GM12878 (cell line): ENCODE results near the gene TIMM10. TPM values are rescaled to one million over a fixed set of nuclear protein-coding genes. Genes with fewer than 3 reads are reported as not detected.
A peak's percentile ranks its signal among the peaks of the same experiment; 100 is the strongest.

Source experiments
- ATAC-seq: fragments of 200-7000 bp; cut with Tn5 transposase; 3 replicates; pipeline ENCODE4 v1.9.1; 2020; ENCODE audit warnings: mild to moderate bottlenecking, moderate library complexity
- Bru-seq: library from RNA; stranded (reverse); fragments of 400-500 nt; gene quantifications from one replicate; lab custom pipeline; 2021; lab: Mats Ljungman, UMichigan
- BruChase-seq, 2 experiments: library from RNA; stranded (reverse); fragments of 400-500 nt; gene quantifications; one replicate each; lab custom pipeline; 2021; lab: Mats Ljungman, UMichigan
- BruUV-seq: library from RNA; stranded (reverse); fragments of 400-500 nt; replicated peaks from 2 replicates; lab custom pipeline; 2021; lab: Mats Ljungman, UMichigan
- CTCF ChIA-PET: fragments of 300-600 bp; sonication (Branson Sonifier 250); formaldehyde crosslinking; extraction: SDS; loops from one replicate; lab custom pipeline; 2021; ENCODE audit warnings: inconsistent platforms; lab: Yijun Ruan, JAX
- POLR2A ChIA-PET: fragments of 350-600 bp; formaldehyde crosslinking; extraction: SDS; loops from one replicate; lab custom pipeline; 2021; ENCODE audit warnings: inconsistent platforms; lab: Charles Lee
- RAD21 ChIA-PET: fragments of 300-600 bp; sonication (Branson Sonifier 250); formaldehyde crosslinking; loops from one replicate; lab custom pipeline; 2023; ENCODE audit warnings: antibody characterized with exemption; ENCODE audit not compliant: unreplicated experiment; lab: Charles Lee
- SMC1A ChIA-PET: fragments of 300-600 bp; sonication (Branson Sonifier 250); formaldehyde crosslinking; loops from one replicate; lab custom pipeline; 2023; ENCODE audit not compliant: unreplicated experiment, uncharacterized antibody; lab: Charles Lee
- DNase-seq: peaks from one replicate; pipeline ENCODE4 v3.0.0-alpha.2; 2011; ENCODE audit warnings: low read depth, low spot score
- FAIRE-seq: peaks from 3 replicates; lab custom pipeline; 2011; peaks lifted over from hg19 to GRCh38; lab: Jason Lieb, UNC
- H2AFZ ChIP-seq: 2 replicates; pipeline ENCODE4 v1.6.0; 2011; ENCODE audit warnings: low read depth, low read length, control low read depth; ENCODE audit not compliant: control insufficient read depth
- H3K27ac ChIP-seq: 2 replicates; pipeline ENCODE4 v1.5.1; 2011; ENCODE audit warnings: control low read depth; ENCODE audit not compliant: control insufficient read depth, insufficient read depth
- H3K27me3 ChIP-seq, 2 experiments: replicated peaks in 1 of 2; 2 replicates each; pipeline versions ENCODE4 v1.6.0 to v1.6.1; 2011; ENCODE audit warnings: low read length in 1 of 2; ENCODE audit not compliant: control insufficient read depth in 2 of 2, insufficient read depth in 2 of 2
- H3K36me3 ChIP-seq, 2 experiments: 2 replicates each; pipeline ENCODE4 v1.5.1; 2011; ENCODE audit warnings: low read length in 1 of 2; ENCODE audit not compliant: control insufficient read depth in 2 of 2, insufficient read depth in 2 of 2
- H3K4me1 ChIP-seq: 2 replicates; pipeline ENCODE4 v1.6.1; 2011; ENCODE audit warnings: mild to moderate bottlenecking, low read length, moderate library complexity, mixed read lengths; ENCODE audit not compliant: control insufficient read depth, insufficient read depth
- H3K4me2 ChIP-seq: 2 replicates; pipeline ENCODE4 v1.6.0; 2011; ENCODE audit warnings: control low read depth; ENCODE audit not compliant: control insufficient read depth, insufficient read depth
- H3K4me3 ChIP-seq: fragments of 200-600 bp; sonication (generic); 2 replicates; pipeline ENCODE4 v1.5.1; 2016
- H3K79me2 ChIP-seq: 2 replicates; pipeline ENCODE4 v1.6.0; 2011; ENCODE audit warnings: low read length; ENCODE audit not compliant: control insufficient read depth, insufficient read depth
- H3K9ac ChIP-seq: 2 replicates; pipeline ENCODE4 v1.8.0; 2011; ENCODE audit warnings: low read length, control low read depth, mixed read lengths; ENCODE audit not compliant: control insufficient read depth, insufficient read depth
- H3K9me3 ChIP-seq: replicated peaks from 3 replicates; pipeline ENCODE4 v1.5.1; 2011; ENCODE audit warnings: mild to moderate bottlenecking, low read length; ENCODE audit not compliant: control insufficient read depth, insufficient read depth
- H4K20me1 ChIP-seq: 2 replicates; pipeline ENCODE4 v1.6.0; 2011; ENCODE audit not compliant: control insufficient read depth, insufficient read depth
- BACH1 ChIP-seq: fragments of 450-650 bp; IDR thresholded peaks from 2 replicates; pipeline ENCODE4 v1.6.1; 2017; ENCODE audit warnings: mild to moderate bottlenecking, borderline replicate concordance
- CBX5 ChIP-seq: sonication (generic); IDR thresholded peaks from 2 replicates; pipeline ENCODE4 v1.6.1; 2016; ENCODE audit warnings: low read depth, moderate library complexity, mild to moderate bottlenecking, inconsistent platforms
- CEBPZ ChIP-seq: fragments of 150-350 bp; IDR thresholded peaks from 2 replicates; pipeline ENCODE4 v1.6.1; 2016; ENCODE audit warnings: low read depth, low read length
- EED ChIP-seq: sonication (generic); IDR thresholded peaks from 2 replicates; pipeline ENCODE4 v1.6.1; 2016; ENCODE audit warnings: antibody characterized with exemption, low read depth
- ESRRA ChIP-seq: IDR thresholded peaks from 2 replicates; pipeline ENCODE4 v1.6.1; 2012; ENCODE audit warnings: mild to moderate bottlenecking, low read length, improper control_type of control experiment
- ETV6 ChIP-seq, 2 experiments: fragments of 450-650 bp in 1 of 2; IDR thresholded peaks in 1 of 2; conservative IDR thresholded peaks in 1 of 2; 2 replicates each; pipeline ENCODE4 v1.6.1; 2014; ENCODE audit warnings: antibody characterized with exemption in 1 of 2, borderline replicate concordance in 1 of 2, low read depth in 1 of 2, mild to moderate bottlenecking in 1 of 2, moderate library complexity in 1 of 2
- HDAC6 ChIP-seq: fragments of 200-600 bp; sonication (generic); IDR thresholded peaks from one replicate; pipeline ENCODE4 v1.8.0; 2017; ENCODE audit warnings: antibody characterized with exemption; ENCODE audit not compliant: unreplicated experiment
- NR2C1 ChIP-seq: fragments of 450-650 bp; IDR thresholded peaks from 2 replicates; pipeline ENCODE4 v1.6.1; 2017; ENCODE audit warnings: antibody characterized with exemption, mild to moderate bottlenecking, moderate library complexity
- RAD51 ChIP-seq: fragments of 450-650 bp; IDR thresholded peaks from 2 replicates; pipeline ENCODE4 v1.6.1; 2016; ENCODE audit warnings: moderate library complexity, mild to moderate bottlenecking, inconsistent platforms
- SIN3A ChIP-seq: IDR thresholded peaks from 2 replicates; pipeline ENCODE4 v1.6.1; 2012; ENCODE audit warnings: low read depth, low read length, improper control_type of control experiment
- TCF12 ChIP-seq: IDR thresholded peaks from 2 replicates; pipeline ENCODE4 v1.6.1; 2011; ENCODE audit warnings: low read depth, mild to moderate bottlenecking, low read length
- USF1 ChIP-seq: IDR thresholded peaks from 2 replicates; pipeline ENCODE4 v1.6.1; 2011; ENCODE audit warnings: borderline replicate concordance, low read depth, mild to moderate bottlenecking, moderate library complexity, mixed read lengths, low read length; ENCODE audit not compliant: insufficient read depth; ENCODE audit errors: extremely low read length
- YBX1 ChIP-seq: fragments of 450-650 bp; IDR thresholded peaks from 2 replicates; pipeline ENCODE4 v1.6.1; 2016; ENCODE audit warnings: antibody characterized with exemption
- WGBS: methylation state at CpG from one replicate; pipeline ENCODE4 v1.1.6; 2016; ENCODE audit warnings: low lambda C conversion rate; ENCODE audit not compliant: insufficient replicate concordance, insufficient coverage; ENCODE audit errors: missing lambda C conversion rate; 5-methylcytosine and 5-hydroxymethylcytosine counted together
- in situ Hi-C: fragments of 300-500 bp; cut with MboI; formaldehyde crosslinking; loops from 9 replicates; pipeline ENCODE4 v1.14.3; 2018; ENCODE audit warnings: mixed read lengths
- intact Hi-C: fragments of 100-400 bp; cut with micrococcal nuclease; formaldehyde crosslinking; loops from one replicate; pipeline ENCODE4 v1.14.2; 2022; ENCODE audit not compliant: unreplicated experiment
- long read RNA-seq, 2 experiments: library from polyadenylated mRNA; unstranded; transcript quantifications; one replicate each; pipeline ENCODE4 v2.0.0, GENCODE V29; 2019 to 2020
- polyA minus RNA-seq, 3 experiments: library from RNA; depleted of rRNA, polyadenylated mRNA; stranded (reverse); fragments of >200 nt; gene quantifications; 2 replicates each; pipeline ENCODE4 v1.2.3, GENCODE V29; 2011
- polyA plus RNA-seq, 11 experiments: library from polyadenylated mRNA; depleted of rRNA in 4 of 11; unstranded in 6 of 11; stranded (reverse) in 5 of 11; fragments of >200 nt; fragmentation: Nextera tagmentation in 4 of 11; fragmentation: Illumina TruSeq in 1 of 11; extraction: Ambion mirVana in 4 of 11; extraction: Trizol in 1 of 11; gene quantifications; 1 replicate in 1 of 11; 2 replicates in 10 of 11; pipeline versions ENCODE4 v1.2.1 to v1.2.3, GENCODE V29; 2011 to 2016; ENCODE audit warnings: inconsistent platforms in 2 of 11, missing spikeins in 2 of 11, low read depth in 1 of 11
- total RNA-seq, 4 experiments: library from RNA; depleted of rRNA in 3 of 4; stranded (reverse); fragments of >200 nt in 3 of 4; fragmentation: Illumina TruSeq in 1 of 4; extraction: Trizol in 1 of 4; gene quantifications; 2 replicates each; pipeline versions ENCODE4 v1.2.1 to v1.2.3, GENCODE V29; 2013 to 2021

The TIMM10 gene
- 8.4 and 9.4 TPM in 2 replicates for total RNA-seq (2013; cell fraction: nucleolus; rRNA removed)
- total RNA-seq (2014; rRNA removed) (178 and 187 TPM in 2 replicates), total RNA-seq (2014; rRNA removed; fragmentation: Illumina TruSeq; extraction: Trizol) (139 and 148 TPM in 2 replicates), total RNA-seq (2021) (192 and 195 TPM in 2 replicates), polyA plus RNA-seq (2011; rRNA removed) (161 and 208 TPM in 2 replicates), polyA plus RNA-seq (2014; fragmentation: Illumina TruSeq; extraction: Trizol) (181 and 204 TPM in 2 replicates), polyA plus RNA-seq (2014; fragmentation: Nextera tagmentation; extraction: Ambion mirVana) (100 to 1,000 TPM; 770 to 898 TPM), polyA plus RNA-seq (2014; rRNA removed) (204 and 247 TPM in 2 replicates), polyA plus RNA-seq (2016; fragmentation: Nextera tagmentation; extraction: Ambion mirVana) (100 to 1,000 TPM; 272 to 362 TPM), polyA minus RNA-seq (2011; rRNA and poly(A)+ RNA removed) (66.3 and 94.2 TPM in 2 replicates), Bru-seq, nascent RNA (percentile 88 among the genes with signal in this experiment), BruChase-seq, experiment 1, labeled RNA remaining after a 6-hour chase (percentile 84 among the genes with signal in this experiment), BruChase-seq, experiment 2, labeled RNA remaining after a 2-hour chase (percentile 80 among the genes with signal in this experiment)
- polyA plus RNA-seq (2011; ENCODE audit: low read depth), result 131 TPM
- polyA plus RNA-seq (2011; cell fraction: cytosol; rRNA removed), result 261 and 266 TPM in 2 replicates
- 98.1 and 123 TPM in 2 replicates for polyA plus RNA-seq (2011; cell fraction: nucleus; rRNA removed)
- polyA plus RNA-seq (2012), result 97.2 and 107 TPM in 2 replicates
- 13.0 and 17.4 TPM in 2 replicates for polyA minus RNA-seq (2011; cell fraction: cytosol; rRNA and poly(A)+ RNA removed)
- polyA minus RNA-seq (2011; cell fraction: nucleus; rRNA and poly(A)+ RNA removed), result 16.0 and 28.5 TPM in 2 replicates
- long read RNA-seq, experiment 1, transcript TIMM10-201 (3 exons, 680 nt), result major isoform, 73 of 79 reads
- long read RNA-seq, experiment 1, partial matches to known transcripts, result 1 of 79 reads
- long read RNA-seq, experiment 1, other reads (novel, unspliced or antisense), result 1 of 79 reads
- long read RNA-seq, experiment 2, transcript TIMM10-201 (3 exons, 680 nt), result major isoform, 141 of 153 reads
- long read RNA-seq, experiment 2, transcript TIMM10-202 (3 exons, 530 nt), result minor isoform, 7 of 153 reads
- long read RNA-seq, experiment 2, partial matches to known transcripts, result 2 of 153 reads
- long read RNA-seq, experiment 2, other reads (novel, unspliced or antisense), result 3 of 153 reads

GRCh38 chr11:57530596-57531507, at the start of gene TIMM10:
TSS of gene TIMM10 (minus strand) at chr11:57530754. CDS start at chr11:57530189, 565 bp downstream.
- intact Hi-C loops (loop anchor here (1.0 kb wide), 1 partner anchor 35 kb away; no protein-coding TSS in a partner anchor), in situ Hi-C loops (loop anchor here (5.0 kb wide), 1 partner anchor 184 kb away; no protein-coding TSS in a partner anchor)
- Histone ChIP-seq H3K9ac (peak within 1 kb of the TSS; percentile 97), H2AFZ (peak within 1 kb of the TSS; percentile 73), H3K9me3 (no peaks in the 10 kb centered on the region), H3K4me2 (peak within 1 kb of the TSS; percentile 93), H3K36me3 (peaks cover 0 to 10% of the 10 kb centered on the region in 2 experiments; a peak in 3 of 4 replicates), H3K27ac (peak within 1 kb of the TSS; percentile 88), H3K27me3 (no peaks in the 10 kb centered on the region), H3K79me2 (peaks cover 22% of the 10 kb centered on the region), H3K4me3 (peak within 1 kb of the TSS; percentile 85), H3K4me1 (peaks cover 16% of the 10 kb centered on the region), H4K20me1 (no peaks in the 10 kb centered on the region)
- ChIA-PET RAD21 (interaction anchor here (1.0 to 9.0 kb wide), 5 partner anchors 35 to 270 kb away, joined by 3 to 133 read pairs (median 3); no protein-coding TSS in a partner anchor), CTCF (interaction anchor here (0.9 to 9.7 kb wide), 9 partner anchors 14 to 180 kb away, joined by 3 to 396 read pairs (median 9); partner anchors contain the start of genes RTN4RL2 and UBE2L6), POLR2A (interaction anchor here (0.5 to 1.0 kb wide), 3 partner anchors 16 to 37 kb away, joined by 3 to 7 read pairs (median 3); no protein-coding TSS in a partner anchor), SMC1A (interaction anchor here (1.2 to 8.1 kb wide), 4 partner anchors 35 to 73 kb away, joined by 4 to 130 read pairs (median 9); partner anchors contain the start of gene UBE2L6)
- no TSS peak for BruUV-seq
- ATAC-seq, result peak; percentile 97
- peak; percentile 98 for FAIRE-seq
- peak; percentile 95 for DNase-seq
- 2% methylated on average over 49 of the region's 49 CpGs for WGBS
- peak in 1 of 2 experiments; percentile 61; a peak in 1 of 4 replicates for TF ChIP-seq ETV6 (conservative IDR thresholded peaks at IDR 0.05 in 1 of 2, IDR thresholded peaks at IDR 0.05 in 1 of 2; ENCODE audit: borderline replicate concordance in 1 of 2, low read depth in 1 of 2)
- TF ChIP-seq EED, result no peak
- no peak for TF ChIP-seq CBX5
- TF ChIP-seq ESRRA, result no peak
- peak; percentile 86 for TF ChIP-seq NR2C1
- TF ChIP-seq YBX1, result no peak
- TF ChIP-seq TCF12, result no peak
- peak; percentile 56 for TF ChIP-seq USF1
- no peak for TF ChIP-seq BACH1
- TF ChIP-seq RAD51, result peak; percentile 83
- TF ChIP-seq HDAC6, result no peak
- TF ChIP-seq CEBPZ, result no peak
- TF ChIP-seq SIN3A, result peak; percentile 78
